ENCODE results near the gene RYR2. TPM values are rescaled to one million over a fixed set of nuclear protein-coding genes. Genes with fewer than 3 reads are reported as not detected.

Gene RYR2
- total and polyA plus RNA-seq, 8 donors, result 0.25 to 33.5 (median 2.5) TPM

DNA sequence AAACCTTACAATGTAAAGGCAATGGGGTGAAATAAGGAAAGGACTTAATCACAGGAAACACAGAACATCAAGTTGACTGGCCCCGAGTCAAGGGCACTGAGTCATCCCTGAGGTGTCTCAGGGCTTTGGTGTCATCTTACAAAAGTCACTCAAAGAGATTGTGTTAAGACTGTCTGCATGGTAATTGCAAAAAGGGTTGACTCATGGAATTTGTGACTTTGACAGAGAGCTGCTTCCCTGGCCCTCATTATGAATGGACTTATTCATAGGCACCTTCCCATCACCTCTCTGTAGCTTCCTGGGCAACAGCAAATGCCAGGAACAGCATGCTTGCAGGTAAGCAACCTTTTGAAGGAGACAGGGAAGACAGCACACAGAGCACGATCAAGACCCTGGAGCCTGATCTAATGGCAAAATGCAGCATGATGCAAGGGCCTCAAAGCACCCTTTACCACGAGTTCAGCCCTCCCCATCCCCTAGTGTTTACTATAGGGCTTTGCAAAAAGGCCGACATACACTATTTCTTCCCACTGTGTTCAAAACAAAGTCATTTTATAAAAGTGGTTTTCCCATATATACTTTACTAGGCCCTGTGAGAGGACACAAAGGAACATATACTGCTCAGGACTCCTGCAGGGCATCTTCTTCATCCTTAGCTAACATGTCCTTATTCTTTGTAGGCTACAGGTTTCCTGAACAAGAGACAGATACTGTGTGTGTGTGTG lies 831.7 kb downstream of the RYR2 start:
- no peak for DNase-seq
- H3K9me3 ChIP-seq, result no peaks in the 10 kb centered on the region
- no peak for TF ChIP-seq POLR2AphosphoS5 (IDR thresholded peaks at IDR 0.05)
- no peak for TF ChIP-seq POLR2A (IDR thresholded peaks at IDR 0.05)
- TF ChIP-seq, protein P1, sequence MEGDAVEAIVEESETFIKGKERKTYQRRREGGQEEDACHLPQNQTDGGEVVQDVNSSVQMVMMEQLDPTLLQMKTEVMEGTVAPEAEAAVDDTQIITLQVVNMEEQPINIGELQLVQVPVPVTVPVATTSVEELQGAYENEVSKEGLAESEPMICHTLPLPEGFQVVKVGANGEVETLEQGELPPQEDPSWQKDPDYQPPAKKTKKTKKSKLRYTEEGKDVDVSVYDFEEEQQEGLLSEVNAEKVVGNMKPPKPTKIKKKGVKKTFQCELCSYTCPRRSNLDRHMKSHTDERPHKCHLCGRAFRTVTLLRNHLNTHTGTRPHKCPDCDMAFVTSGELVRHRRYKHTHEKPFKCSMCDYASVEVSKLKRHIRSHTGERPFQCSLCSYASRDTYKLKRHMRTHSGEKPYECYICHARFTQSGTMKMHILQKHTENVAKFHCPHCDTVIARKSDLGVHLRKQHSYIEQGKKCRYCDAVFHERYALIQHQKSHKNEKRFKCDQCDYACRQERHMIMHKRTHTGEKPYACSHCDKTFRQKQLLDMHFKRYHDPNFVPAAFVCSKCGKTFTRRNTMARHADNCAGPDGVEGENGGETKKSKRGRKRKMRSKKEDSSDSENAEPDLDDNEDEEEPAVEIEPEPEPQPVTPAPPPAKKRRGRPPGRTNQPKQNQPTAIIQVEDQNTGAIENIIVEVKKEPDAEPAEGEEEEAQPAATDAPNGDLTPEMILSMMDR (IDR thresholded peaks at IDR 0.05), result no peak
- no peak for TF ChIP-seq EP300 (IDR thresholded peaks at IDR 0.05)
- H3K4me1 ChIP-seq, result peaks cover 0 to 2% (median 0%) of the 10 kb centered on the region in 4 donors
- H3K27me3 ChIP-seq, result no peaks in the 10 kb centered on the region
- WGBS, 5 donors, result 61 to 76% (median 69%) methylated on average over 4 of the region's 4 CpGs
- H3K36me3 ChIP-seq, result no peaks in the 10 kb centered on the region
- intact Hi-C loops (cut with DNase I; ENCODE audit: low total_unique reads), result no loop called here
- no peak overlapping the region for H3K27ac ChIP-seq
- no peak overlapping the region for H3K4me3 ChIP-seq

DNA sequence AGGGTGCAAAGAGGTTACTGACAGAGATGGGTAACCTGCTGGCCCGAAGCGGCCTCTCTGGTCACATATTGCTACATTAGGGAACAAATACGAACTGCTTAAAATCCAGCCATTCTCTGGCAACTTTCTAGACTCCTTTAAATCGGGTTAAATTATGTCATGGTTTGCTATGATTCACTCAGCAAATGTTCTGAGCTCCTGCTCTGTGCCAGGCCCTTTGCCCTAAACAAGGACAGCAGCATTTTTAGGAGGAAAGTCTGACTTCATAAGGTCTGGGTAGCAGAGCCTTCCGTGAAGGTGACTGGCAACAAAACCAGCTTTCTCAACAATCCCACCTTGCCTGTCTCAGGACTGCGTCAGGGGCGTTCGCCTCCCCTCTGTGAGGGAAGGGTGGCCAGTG lies 833.3 kb downstream of the RYR2 start:
- Histone ChIP-seq H3K36me3 (no peaks in the 10 kb centered on the region), H3K9me3 (no peaks in the 10 kb centered on the region), H3K4me3 (no peak overlapping the region), H3K27ac (no peak overlapping the region), H3K4me1 (no peaks in the 10 kb centered on the region), H3K27me3 (no peaks in the 10 kb centered on the region)
- no peak for DNase-seq
- TF ChIP-seq EP300 (IDR thresholded peaks at IDR 0.05), result no peak
- TF ChIP-seq POLR2A (IDR thresholded peaks at IDR 0.05), result no peak
- TF ChIP-seq POLR2AphosphoS5 (IDR thresholded peaks at IDR 0.05), result no peak
- TF ChIP-seq, protein P1 (IDR thresholded peaks at IDR 0.05), result no peak
- 81 to 93% (median 88%) methylated on average over 8 of the region's 8 CpGs for WGBS, 5 donors
- intact Hi-C loops (cut with DNase I; ENCODE audit: low total_unique reads), result no loop called here

DNA sequence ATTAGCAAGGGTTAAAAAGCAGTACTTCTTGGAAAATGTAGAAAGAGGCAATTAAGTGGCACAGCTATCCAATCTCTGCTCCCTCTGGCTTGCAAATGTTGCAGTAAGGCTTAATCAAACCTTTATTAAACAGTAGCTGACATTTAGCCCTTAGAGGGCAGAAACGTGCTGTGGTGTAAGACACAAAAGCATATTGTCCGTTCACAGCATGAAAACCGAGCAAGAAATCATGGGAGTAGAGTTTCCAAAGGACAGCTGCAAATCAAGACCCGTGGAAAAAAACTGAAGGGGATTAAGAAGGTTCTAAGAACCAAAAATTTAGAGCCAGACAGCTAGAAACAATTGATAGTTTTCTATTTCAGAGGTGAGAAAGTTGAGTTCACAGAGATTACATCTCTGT lies 835.6 kb downstream of the RYR2 start:
- peak in 1 of 2 donors; percentile 48 for DNase-seq
- WGBS, 5 donors, result 19 to 40% (median 23%) methylated on average over 4 of the region's 4 CpGs
- no peaks in the 10 kb centered on the region for H3K4me1 ChIP-seq
- H3K36me3 ChIP-seq, result no peaks in the 10 kb centered on the region
- no peaks in the 10 kb centered on the region for H3K9me3 ChIP-seq
- H3K4me3 ChIP-seq, result no peak overlapping the region
- TF ChIP-seq, protein P1 (IDR thresholded peaks at IDR 0.05), result no peak
- TF ChIP-seq POLR2A (IDR thresholded peaks at IDR 0.05), result no peak
- no peak for TF ChIP-seq POLR2AphosphoS5 (IDR thresholded peaks at IDR 0.05)
- no peak for TF ChIP-seq EP300 (IDR thresholded peaks at IDR 0.05)
- no peak overlapping the region for H3K27ac ChIP-seq
- no peaks in the 10 kb centered on the region for H3K27me3 ChIP-seq
- intact Hi-C loops (cut with DNase I; ENCODE audit: low total_unique reads), result no loop called here

DNA sequence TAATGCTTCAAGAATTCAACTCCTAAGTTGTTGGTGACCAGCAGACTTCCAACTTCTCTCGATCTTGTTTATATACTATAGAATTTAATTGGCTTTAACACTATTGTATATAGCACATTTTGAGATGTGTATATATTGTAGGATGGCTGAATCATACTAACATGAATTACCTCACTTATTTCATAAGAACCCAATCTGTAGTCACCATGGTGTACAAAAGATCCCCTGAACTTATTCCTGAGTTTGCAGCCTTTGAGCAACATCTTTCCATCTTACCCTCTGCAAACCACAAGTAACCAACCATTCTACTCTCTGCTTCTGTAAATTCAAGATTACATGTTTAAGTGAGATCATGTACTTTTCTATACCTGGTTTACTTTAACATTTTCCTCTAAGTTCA lies 836.4 kb downstream of the RYR2 start:
- WGBS, 5 donors, result 32 to 74% (median 68%) methylated on average over 1 of the region's 1 CpG
- TF ChIP-seq POLR2AphosphoS5 (IDR thresholded peaks at IDR 0.05) (no peak), EP300 (IDR thresholded peaks at IDR 0.05) (no peak), POLR2A (IDR thresholded peaks at IDR 0.05) (no peak)
- TF ChIP-seq, protein P1 (IDR thresholded peaks at IDR 0.05), result no peak
- Histone ChIP-seq H3K4me3 (no peak overlapping the region), H3K27me3 (no peaks in the 10 kb centered on the region), H3K36me3 (no peaks in the 10 kb centered on the region), H3K27ac (no peak overlapping the region), H3K9me3 (no peaks in the 10 kb centered on the region), H3K4me1 (no peaks in the 10 kb centered on the region)
- DNase-seq, result no peak
- intact Hi-C loops (cut with DNase I; ENCODE audit: low total_unique reads), result no loop called here
